ENCODE results near the gene TLE6.
"Not testable (repeated sequence)": the region's sequence is repeated elsewhere in the genome, so short reads cannot be mapped to it uniquely, and the experiment has no call there.

Gene TLE6

GRCh38 chr19:3005345-3005744 lies 28.0 kb downstream of the TLE6 start:
- DNase-seq: no peak

DNA sequence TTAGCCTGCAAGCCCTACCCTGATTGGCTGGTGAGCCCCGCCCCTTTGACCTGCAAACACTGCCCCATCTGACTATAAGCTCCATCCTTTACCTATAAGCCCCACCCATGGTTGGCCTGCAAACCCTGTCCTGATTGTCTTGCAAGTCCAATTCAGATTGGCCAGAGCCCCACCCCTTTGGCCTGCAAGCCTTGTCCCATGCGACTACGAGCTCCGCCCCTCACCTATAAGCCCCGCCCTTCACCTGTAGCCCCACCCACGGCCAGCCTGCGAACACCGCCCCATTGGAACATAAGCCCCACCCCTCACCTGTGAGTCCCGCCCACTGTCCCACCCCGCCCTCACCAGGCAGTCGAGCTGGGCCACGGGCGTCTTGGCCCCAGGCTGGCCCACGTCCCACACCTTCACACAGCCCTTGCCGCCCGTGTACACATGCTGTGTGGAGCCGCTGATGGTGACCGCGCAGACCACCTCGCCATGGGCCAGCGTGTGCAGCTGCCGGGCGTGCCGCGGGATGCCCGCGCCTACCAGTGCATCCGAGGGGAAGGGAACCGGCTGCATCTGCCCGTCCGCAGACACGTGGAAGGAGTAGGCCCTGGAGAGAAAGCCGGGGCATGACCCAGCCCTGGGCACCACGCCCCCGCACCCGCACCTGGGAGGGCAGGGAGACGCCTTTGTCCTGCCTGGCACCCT lies 28.9 kb downstream of the TLE6 start:
- DNase-seq: no peak

GRCh38 chr19:3007975-3008374 lies 30.6 kb downstream of the TLE6 start:
- no peak for DNase-seq

DNA sequence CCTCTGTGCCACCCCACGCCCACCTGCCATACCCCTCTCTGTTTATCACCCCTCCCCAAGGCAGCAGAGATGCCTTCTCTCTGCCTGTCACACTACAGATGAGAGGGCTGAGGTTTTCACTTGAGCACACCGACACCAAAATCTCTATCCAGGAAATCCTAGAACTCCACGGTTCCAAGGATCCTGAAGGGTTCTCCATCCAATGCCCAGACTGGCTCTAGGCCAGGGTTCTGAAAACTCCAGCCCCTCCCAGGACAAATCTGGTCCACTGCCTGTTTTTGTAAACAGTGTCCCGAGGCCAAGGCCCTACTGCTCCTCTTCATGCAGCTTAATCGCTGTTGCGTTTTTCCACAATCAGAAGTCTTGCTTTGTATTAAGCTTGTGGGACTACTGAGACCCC lies 31.6 kb downstream of the TLE6 start:
- DNase-seq: no peak

- DNase-seq: no peak
These were observed 33.5 kb downstream of the TLE6 start for GRCh38 chr19:3010871-3011270.

DNA sequence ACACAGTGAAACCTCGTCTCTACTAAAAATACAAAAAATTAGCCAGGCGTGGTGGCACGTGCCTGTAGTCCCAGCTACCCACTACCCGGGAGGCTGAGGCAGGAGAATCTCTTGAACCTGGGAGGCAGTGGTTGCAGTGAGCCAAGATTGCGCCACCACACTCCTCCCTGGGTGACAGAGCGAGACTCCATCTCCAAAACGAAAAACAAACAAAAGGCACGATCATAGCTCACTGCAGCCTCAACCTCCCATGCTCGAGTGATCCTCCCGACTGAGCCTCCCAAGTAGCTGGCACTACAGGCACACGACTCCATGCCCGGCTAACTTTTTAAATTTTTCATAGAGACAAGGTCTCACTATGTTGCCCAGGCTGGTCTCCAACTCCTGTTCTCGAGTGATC lies 34.7 kb downstream of the TLE6 start:
- not testable (repeated sequence) for DNase-seq

DNA sequence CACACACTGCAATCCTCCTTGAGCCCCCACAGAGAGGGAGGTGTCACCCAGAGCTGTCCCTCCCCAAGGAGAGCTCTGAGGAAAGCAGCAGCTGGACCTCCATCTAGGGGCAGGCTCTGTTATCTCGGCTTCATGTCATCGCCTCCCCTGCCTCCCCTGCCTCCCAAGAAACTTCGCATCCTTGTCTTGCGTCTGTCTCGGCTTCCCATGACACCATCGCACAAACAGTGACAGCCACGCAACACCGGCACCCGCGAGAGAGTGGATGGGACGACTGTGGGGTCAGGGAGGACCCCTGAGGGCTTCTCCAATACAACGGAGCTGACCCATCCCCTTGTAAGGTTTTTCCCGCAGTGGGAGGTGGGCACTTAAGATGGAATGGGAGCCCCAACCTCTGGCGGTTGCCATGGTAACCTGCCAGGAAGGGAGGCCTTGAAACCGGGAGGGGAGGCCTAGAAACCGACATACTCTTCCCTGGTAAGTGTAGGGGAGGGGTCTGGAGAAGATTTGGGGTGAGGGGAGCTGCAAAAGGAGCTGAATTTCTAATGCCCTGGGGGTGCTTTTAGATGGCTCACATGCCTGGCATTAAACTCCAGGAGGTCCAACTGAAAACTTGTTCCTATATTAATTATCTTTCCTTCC lies 35.4 kb downstream of the TLE6 start:
- DNase-seq: no peak

DNA sequence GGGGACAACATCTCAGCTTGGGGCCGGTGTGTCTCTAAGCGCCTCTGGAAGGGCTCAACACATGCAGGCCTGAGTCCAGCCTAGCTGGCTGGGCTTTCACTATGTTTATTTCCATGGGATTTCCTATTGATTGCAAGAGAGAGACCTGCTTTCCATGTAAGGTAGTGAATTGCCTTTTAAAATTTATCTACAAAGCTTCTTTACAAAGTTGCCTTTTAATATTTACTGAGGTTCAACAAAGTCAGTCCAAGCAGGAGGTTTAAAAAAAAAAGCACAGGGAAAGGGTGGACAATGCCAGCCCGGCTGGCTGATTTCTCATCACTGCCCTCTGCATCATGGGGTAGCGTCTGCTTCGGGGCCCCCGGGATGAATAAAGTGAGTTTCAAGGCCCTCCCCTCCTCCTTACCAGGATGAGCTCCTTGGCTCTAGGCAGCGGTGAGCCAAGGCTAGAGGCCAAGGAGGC lies 35.9 kb downstream of the TLE6 start:
- DNase-seq: no peak

DNA sequence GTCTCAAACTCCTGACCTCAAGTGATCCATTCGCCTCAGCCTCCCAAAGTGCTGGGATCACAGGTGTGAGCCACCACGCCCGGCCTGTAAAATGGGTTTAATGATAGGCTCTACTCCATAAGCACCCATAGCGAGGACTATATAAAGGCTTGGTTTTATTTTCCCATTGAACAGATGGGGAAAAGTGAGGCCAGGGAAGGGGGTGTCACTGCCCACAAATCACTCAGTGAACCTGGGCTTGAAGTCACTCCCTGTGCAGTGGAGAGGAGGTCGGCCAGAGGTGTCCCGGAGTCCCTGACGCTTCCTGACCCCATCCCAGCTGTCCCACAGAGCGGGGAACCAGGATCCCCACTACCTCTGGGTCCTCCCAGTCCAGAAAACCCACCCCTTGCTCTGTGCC lies 36.8 kb downstream of the TLE6 start:
- DNase-seq: no peak

- no peak for DNase-seq
These were observed 38.0 kb downstream of the TLE6 start for GRCh38 chr19:3015126-3016057.

DNA sequence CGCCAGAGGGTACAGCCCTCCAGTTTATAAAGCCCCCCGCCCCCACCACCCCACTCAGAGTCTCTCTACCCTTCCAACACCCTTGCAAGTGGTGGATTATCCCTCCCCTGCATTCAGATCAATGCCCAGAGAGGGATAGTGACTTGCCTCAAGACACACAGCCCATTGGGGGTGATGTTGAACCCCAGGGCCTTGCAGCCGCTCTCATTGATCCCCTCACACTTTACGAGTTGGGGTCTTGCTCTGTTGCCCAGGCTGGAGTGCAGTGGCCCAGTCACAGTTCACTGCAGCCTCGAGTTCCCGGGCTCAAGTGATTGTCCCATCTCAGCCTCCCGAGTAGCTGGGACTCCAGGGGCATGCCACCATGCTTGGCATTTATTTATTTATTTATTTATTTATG lies 40.6 kb downstream of the TLE6 start:
- no peak for DNase-seq

DNA sequence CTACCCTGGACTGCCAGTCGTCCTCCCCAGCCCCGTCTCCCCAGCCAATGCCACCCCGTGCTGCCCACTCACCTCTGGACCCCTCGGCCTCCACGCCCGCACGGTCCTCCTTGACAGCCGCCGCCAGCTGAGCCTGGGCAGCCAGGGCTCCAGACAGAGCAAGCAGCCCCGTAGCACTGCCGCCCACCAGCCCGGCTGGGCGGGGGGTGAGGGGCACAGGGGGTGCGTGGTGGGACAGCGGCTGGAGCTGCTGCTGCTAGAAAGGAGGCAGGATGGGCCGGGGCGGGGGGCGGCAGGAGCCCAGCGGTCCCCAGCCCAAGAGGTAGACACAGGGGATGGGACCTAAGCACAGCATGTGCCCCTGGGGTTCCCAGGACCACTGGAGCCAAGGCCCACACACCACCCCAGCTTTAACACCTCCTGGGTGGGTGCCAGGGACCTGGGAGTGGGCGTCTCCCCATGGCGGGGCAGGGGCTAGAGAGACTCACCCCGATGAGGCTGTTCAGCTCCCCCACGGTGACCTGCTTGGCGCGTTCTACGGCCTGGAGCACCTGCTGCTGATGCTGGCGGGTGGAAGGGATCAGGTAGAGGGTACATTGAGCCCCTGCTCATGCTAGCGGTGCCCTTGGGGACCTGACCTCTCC lies 42.0 kb downstream of the TLE6 start:
- DNase-seq: no peak

DNA sequence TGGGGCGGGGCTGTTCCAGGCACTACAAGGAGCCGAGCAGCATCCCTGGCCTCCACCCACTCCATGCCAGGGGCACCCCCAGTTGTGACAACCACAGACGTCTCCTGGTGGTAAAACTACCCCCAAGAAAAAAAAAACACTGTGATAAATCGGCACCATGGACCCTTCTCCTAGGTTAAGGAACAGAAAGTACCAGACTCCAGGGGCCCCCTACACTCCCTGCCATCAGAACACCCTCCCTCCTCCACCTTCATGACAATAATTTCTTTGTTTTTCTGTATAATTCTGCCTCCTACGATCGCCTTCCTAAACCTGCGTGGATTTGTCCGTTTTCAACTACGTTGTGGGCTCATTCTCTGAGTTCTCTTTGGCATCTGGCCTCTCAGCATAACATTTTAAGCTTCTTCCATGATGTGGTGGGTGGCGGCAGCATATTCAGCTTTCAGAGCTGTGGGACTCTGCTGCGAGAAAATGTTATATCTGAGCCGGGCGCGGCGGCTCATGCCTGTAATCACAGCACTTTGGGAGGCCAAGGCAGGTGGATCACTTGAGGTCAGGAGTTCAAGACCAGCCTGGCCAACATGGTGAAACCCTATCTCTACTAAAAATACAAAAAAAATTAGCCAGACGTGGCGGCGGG lies 43.1 kb downstream of the TLE6 start:
- no peak for DNase-seq

DNA sequence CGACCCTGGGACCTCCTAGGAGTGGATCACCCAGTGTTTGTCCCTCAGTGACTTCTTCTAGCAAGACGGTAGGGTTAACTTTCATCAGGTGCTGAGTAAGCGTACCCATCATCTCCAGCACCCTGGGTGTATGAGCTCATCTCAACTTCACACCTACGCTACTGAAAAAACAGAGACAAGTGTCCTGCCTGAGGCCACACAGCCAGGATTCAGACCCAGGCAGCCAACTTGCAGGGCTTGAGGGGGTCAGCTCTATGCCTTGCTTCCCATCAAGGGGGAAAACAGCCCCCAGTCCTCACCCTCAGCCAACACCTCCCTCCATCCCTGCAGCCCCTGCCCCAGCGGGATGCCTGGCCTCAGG lies 47.1 kb downstream of the TLE6 start:
- no peak for DNase-seq

GRCh38 chr19:3024870-3025548 lies 47.6 kb downstream of the TLE6 start:
- DNase-seq: no peak

GRCh38 chr19:3025549-3025886 lies 48.2 kb downstream of the TLE6 start:
- no peak for DNase-seq

DNA sequence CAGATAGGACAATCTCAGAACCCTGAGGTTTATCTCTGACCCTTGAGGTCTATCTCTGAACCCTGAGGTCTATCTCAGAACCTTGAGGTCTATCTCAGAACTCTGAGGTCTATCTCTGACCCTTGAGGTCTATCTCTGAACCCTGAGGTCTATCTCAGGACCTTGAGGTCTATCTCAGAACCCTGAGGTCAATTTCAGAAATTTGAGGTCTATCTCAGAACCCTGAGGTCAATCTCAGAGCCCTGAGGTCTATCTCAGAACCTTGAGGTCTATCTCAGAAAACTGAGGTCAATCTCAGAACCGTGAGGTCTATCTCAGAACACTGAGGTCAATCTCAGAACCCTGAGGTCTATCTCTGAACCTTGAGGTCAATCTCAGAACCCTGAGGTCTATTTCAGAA lies 49.4 kb downstream of the TLE6 start:
- no peak for DNase-seq

- no peak for DNase-seq
These were observed 49.9 kb downstream of the TLE6 start for GRCh38 chr19:3027292-3027691.

DNA sequence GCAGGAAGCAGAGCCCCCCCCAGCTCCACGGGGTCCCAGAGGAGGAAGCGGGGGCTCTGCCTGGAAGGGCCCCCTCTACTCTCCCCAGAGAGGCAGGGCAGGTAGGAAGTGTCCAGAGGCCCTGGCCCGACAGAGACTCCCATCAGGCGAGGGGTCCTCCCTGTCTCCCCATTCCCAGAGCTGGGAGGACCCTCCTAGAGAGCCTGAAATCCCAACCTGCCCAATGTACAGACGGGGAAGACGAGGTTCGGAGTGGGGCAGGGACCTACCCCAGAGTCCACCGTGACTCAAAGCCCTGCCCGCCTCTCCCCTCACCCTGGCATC lies 50.6 kb downstream of the TLE6 start:
- no peak for DNase-seq

GRCh38 chr19:3028305-3029064 lies 51.1 kb downstream of the TLE6 start:
- no peak for DNase-seq

GRCh38 chr19:3029065-3029923 lies 51.9 kb downstream of the TLE6 start, which contains the start of gene TLE2:
Gene TLE2 (minus strand): TSS chr19:3029280. CDS start chr19:3028904, 376 bp downstream.
- no peak for DNase-seq

Measured in CD4-positive, alpha-beta T cell treated with Interferon gamma for 1 hour (primary cell).